Activated gamma-delta T cell (primary cell): Measurements from ENCODE around the gene HMCN2.
"Not testable (repeated sequence)": the region's sequence is repeated elsewhere in the genome, so short reads cannot be mapped to it uniquely, and the experiment has no call there.

Source experiments
- DNase-seq: peaks from one replicate; lab custom pipeline; 2025; lab: John Stamatoyannopoulos, UW

The HMCN2 gene

GRCh38 chr9:130432796-130433167 lies 167.2 kb downstream of the HMCN2 start:
- no peak for DNase-seq

GRCh38 chr9:130433168-130433946 lies 167.8 kb downstream of the HMCN2 start:
- DNase-seq = no peak

DNA sequence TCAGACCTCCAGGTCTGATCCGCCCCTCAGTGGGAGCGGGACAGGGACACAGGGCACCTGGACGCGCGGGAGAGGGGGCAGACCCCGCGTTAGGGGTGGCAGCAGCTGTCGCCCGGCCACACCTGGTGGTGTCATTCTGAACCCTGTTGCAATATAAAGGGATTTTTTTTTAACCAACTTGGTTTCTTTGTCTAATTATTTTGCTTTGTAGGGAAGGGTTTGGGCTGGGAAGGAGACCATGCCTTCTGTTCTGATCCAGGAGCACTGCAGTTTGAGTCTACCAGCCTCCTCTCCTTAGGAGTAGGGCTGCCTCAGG lies 168.3 kb downstream of the HMCN2 start:
- no peak for DNase-seq

GRCh38 chr9:130434656-130435055 lies 169.1 kb downstream of the HMCN2 start:
- not testable (repeated sequence) for DNase-seq

DNA sequence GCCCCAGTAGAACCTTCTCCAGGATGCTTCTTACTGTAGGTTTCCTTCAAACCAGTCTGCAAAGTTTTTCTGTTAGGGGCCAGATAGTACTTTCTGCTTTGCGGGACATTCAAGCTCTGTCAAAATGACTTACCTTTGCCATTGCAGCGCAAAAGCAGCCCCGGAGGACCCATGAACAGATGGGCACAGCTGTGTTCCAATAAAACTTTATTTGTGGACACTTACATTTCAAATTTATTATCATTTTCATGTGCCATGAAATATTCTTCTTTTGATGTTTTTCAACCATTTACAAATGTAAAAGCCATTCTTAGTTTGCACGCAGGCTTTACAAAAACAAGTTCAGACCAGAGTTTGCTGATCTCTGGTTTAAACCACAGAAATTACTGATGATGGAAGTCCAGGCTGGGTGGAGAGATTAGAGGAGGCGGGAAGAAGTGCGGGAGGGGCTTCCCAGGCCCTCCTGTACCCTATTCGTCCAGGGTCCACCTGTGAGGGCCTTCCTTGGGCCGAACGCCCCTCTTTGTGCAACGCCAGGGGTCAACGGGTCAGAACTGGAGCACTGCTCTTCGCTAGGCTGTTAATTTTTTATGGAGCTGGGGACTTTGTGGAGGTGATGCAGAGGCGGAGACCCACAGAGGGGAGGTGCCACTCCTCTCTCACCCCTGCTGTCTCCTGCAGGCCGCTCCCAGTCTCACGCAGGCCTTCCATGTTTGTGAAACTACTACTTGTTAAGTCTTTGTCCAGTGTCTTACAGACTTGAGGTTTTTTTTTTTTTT lies 171.6 kb downstream of the HMCN2 start:
- DNase-seq = no peak

GRCh38 chr9:130438382-130438981 lies 172.9 kb downstream of the HMCN2 start:
- DNase-seq = no peak

GRCh38 chr9:130441031-130441430 lies 175.5 kb downstream of the HMCN2 start:
- DNase-seq = no peak

GRCh38 chr9:130442746-130443455 lies 177.3 kb downstream of the HMCN2 start:
- no peak for DNase-seq

DNA sequence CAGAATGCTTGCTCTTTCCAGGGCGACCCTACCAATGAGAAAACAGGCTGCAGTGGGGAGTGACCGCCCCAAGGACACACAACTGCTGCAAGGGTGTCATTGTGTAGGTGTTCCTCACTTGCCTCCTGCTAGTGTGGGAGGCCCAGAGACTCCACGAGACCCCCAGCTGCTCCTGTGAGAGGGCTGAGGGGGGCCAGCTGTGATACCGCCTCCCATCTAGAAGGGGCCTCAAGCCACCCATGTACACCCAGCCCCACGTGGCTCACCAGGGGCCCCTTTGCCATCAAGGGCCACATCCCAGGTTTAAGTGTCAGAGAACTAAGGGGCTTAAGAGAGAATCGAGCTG lies 177.9 kb downstream of the HMCN2 start:
- no peak for DNase-seq

- DNase-seq = no peak
Measured at GRCh38 chr9:130443840-130444492, 178.4 kb downstream of the HMCN2 start.

DNA sequence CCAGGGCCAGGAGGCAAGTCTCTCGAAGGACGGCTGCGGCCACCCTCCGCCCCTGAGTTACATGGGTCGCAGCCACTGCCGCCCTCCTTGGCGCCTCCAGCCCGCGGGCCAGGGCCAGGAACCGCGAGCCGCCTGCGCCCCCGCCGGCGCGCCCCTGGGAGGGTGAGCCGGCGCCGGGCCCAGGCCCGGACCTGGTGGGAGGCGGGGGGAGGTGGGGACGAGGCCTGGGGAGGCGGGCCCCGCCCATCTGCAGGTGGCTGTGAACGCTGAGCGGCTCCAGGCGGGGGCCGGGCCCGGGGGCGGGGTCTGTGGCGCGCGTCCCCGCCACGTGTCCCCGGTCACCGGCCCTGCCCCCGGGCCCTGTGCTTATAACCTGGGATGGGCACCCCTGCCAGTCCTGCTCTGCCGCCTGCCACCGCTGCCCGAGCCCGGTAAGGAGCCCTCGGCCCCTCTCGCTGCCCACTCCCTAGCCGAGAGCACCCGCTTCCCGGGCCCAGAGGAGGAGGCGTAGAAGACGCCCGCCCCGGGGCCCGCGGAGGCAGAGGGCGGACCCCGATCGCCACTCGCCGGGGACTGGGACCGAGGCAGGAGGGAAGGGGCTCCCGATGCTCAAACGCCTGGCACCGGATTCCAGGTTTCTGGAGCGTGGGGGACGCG lies 179.1 kb downstream of the HMCN2 start, which contains the start of gene ASS1:
Gene ASS1 (plus strand): TSS at position 397 of the 657 bp plus-strand sequence. CDS start 7,268 bp downstream, outside the sequence.
- DNase-seq = no peak

- DNase-seq = no peak
Measured at GRCh38 chr9:130445268-130445983, 179.9 kb downstream of the HMCN2 start.

DNA sequence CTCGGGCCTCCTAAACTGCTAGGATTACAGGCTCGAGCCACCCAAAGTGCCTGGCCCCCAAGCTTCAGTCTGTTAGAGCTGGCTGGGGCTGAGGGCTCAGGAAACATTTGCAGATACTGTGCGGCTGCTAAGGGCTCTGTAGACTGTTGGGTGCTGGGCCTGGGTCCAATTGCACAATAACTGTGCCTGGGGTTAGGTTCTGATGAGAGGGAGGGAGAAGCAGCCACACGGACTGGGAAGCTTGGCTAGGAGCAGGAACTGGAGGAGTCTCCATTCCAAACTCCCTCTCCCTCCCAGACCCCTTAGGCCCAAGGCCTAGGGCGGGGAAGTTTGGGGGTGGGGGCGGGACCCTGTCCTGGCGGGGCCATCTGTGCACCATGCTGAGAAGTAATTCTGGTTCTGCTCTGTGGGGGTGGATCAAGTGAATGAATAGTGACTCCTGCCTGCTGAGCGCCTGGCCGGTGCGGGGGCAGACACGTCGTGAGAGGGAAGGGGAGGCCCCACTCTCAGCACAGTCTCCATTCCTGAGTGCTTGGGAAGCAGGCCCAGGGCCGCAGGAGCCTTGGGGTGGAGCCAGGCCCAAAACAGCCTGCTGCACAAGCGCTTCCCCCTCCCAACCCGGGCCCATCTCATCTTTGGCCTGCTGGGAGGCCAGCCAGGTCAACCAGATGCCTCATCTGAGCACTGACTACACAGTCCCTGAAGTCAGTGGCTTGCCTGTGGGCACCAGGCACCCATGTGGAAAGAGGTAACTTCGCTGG lies 180.7 kb downstream of the HMCN2 start:
- DNase-seq = no peak

DNA sequence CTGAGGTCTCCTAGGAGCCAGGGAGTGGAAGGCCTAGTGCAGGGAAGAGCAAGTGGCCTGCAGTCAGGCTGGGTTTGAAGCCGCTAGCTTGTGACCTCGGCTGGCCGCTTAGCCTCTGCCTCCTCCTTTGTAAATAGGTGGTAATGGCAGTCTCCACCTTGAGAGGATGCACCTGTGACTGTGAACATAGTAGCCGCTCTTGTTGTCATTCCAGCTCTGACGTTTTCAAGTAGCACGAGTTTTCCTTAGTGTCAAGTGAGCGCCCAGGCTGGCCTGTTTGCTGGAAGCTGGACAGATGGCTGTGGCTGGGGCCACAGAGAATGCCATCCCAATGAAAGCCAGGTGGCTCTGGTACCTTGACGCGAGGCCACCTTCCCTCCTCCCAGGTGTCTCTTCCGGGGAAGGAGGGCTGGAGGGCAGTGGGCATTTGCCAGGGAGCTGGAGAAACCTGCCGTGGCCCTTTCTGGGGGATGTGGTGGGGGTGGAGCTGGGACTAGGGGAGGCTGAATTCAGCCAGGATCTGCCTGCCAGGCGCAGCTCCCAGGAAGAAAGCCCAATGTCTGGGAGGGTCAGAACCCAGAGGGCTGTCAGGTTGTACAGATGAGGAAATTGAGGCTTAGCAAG lies 181.7 kb downstream of the HMCN2 start:
- DNase-seq = no peak

- no peak for DNase-seq
Measured at GRCh38 chr9:130448035-130448624, 182.6 kb downstream of the HMCN2 start.

- no peak for DNase-seq
Measured at GRCh38 chr9:130448771-130449603, 183.4 kb downstream of the HMCN2 start.

DNA sequence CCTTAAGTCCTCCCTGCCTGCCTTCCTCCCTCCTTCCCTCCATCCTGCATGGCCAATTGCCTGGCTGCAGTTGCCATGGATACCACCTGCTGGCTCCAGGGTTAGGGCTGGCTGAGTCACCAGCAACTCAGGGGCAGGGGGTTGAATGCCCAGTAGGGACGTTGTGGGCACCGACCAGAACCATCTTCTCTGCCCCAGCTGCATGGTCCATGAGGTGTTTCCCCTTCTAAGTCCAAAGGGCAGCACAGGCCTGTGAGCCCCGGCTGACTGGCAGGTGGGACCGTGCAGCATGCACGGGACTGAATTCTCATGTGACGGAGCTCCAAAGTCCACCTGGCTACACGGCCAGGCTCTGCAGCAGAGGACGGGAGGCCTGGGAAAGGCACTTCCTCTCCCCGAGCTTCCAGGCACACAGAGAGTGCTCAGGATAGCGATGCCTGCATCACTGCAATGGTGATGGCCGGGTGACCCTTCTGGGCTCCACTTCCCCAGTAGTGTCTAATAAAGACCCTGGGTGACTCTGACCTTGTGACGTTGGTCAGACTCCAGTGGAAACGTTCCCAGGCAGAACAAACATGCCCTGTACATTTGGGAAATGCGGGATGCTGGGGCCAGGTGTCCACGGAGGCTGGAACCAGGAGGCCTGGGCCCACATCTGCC lies 184.9 kb downstream of the HMCN2 start:
- no peak for DNase-seq

DNA sequence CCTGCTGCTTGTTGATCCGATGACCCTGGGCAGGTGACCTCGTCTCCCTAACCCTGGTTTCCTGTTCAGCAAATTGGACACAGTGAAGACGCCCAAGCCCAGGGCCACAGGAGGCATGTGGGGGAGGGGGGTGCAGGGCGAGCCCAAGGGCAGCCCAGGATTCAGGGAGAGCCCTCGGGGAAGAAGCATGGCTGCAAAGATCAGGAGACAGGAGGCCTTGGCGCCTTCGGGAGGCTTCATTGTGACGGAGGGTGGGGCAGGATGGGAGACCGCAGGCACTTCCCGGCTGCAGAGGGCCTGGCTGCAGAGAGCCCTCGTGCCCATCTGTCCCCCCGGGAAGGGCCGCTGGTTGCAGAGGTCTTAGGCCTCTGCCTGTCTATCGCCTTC lies 185.4 kb downstream of the HMCN2 start:
- no peak for DNase-seq
